CD14-positive monocyte (primary cell): ENCODE results near the gene NPAT. TPM values are rescaled to one million over a fixed set of nuclear protein-coding genes. Genes with fewer than 3 reads are reported as not detected.

Experiments used
- DNase-seq, 3 donors: peaks; one replicate each; pipeline ENCODE4 v3.0.0-alpha.2; 2011 to 2022
- H2AFZ ChIP-seq: 2 replicates; pipeline ENCODE4 v1.6.0; 2012; ENCODE audit warnings: mild to moderate bottlenecking, low read depth, low read length, inconsistent platforms; ENCODE audit not compliant: insufficient read depth, poor library complexity, severe bottlenecking
- H3K27ac ChIP-seq, 2 donors: 1 replicate in 1 of 2; 2 replicates in 1 of 2; pipeline ENCODE4 v1.5.1; 2012 to 2013; ENCODE audit warnings: low read length in 2 of 2, control low read depth in 1 of 2, inconsistent platforms in 1 of 2, low read depth in 1 of 2, mild to moderate bottlenecking in 1 of 2
- H3K27me3 ChIP-seq, 2 donors: one replicate each; pipeline versions ENCODE4 v1.6.0 to v1.6.1; 2011 to 2013; ENCODE audit warnings: low read length in 2 of 2; ENCODE audit not compliant: control insufficient read depth in 2 of 2, insufficient read depth in 2 of 2
- H3K36me3 ChIP-seq, 2 donors: replicated peaks in 1 of 2; 1 replicate in 1 of 2; 2 replicates in 1 of 2; pipeline versions ENCODE4 v1.5.1 to v1.6.1; 2012 to 2013; ENCODE audit warnings: low read length in 2 of 2, control low read depth in 1 of 2, inconsistent platforms in 1 of 2, mild to moderate bottlenecking in 1 of 2; ENCODE audit not compliant: insufficient read depth in 2 of 2, control insufficient read depth in 1 of 2
- H3K4me1 ChIP-seq, 2 donors: 1 replicate in 1 of 2; 2 replicates in 1 of 2; pipeline versions ENCODE4 v1.5.1 to v1.6.1; 2012 to 2013; ENCODE audit warnings: low read length in 2 of 2, control low read depth in 1 of 2, inconsistent platforms in 1 of 2, mild to moderate bottlenecking in 1 of 2, moderate library complexity in 1 of 2; ENCODE audit not compliant: insufficient read depth in 2 of 2, control insufficient read depth in 1 of 2
- H3K4me2 ChIP-seq: replicated peaks from 2 replicates; pipeline ENCODE3; 2012; ENCODE audit warnings: low read length, moderate library complexity, mild to moderate bottlenecking; ENCODE audit not compliant: poor library complexity, severe bottlenecking; ENCODE audit errors: extremely low read depth
- H3K4me3 ChIP-seq, 3 experiments: fragments of 200-600 bp in 1 of 3; sonication (generic) in 1 of 3; replicated peaks in 1 of 3; 1 replicate in 2 of 3; 2 replicates in 1 of 3; pipeline ENCODE4 v1.5.1; 2011 to 2013; ENCODE audit warnings: low read length in 3 of 3, mild to moderate bottlenecking in 3 of 3, control low read depth in 2 of 3, low read depth in 2 of 3, inconsistent platforms in 1 of 3, moderate library complexity in 1 of 3
- H3K79me2 ChIP-seq: 2 replicates; pipeline ENCODE4 v1.6.0; 2012; ENCODE audit warnings: mild to moderate bottlenecking, control low read depth, inconsistent platforms, low read length, moderate library complexity; ENCODE audit not compliant: insufficient read depth
- H3K9ac ChIP-seq: 2 replicates; pipeline ENCODE4 v1.6.0; 2017; ENCODE audit warnings: low read length, mild to moderate bottlenecking; ENCODE audit not compliant: insufficient read depth, poor library complexity, severe bottlenecking
- H3K9me3 ChIP-seq, 2 donors: replicated peaks in 1 of 2; 1 replicate in 1 of 2; 2 replicates in 1 of 2; pipeline versions ENCODE4 v1.5.1 to v1.6.1; 2012 to 2013; ENCODE audit warnings: low read length in 2 of 2, control low read depth in 1 of 2; ENCODE audit not compliant: control insufficient read depth in 1 of 2, insufficient read depth in 1 of 2
- H4K20me1 ChIP-seq: 2 replicates; pipeline ENCODE4 v1.6.0; 2012; ENCODE audit warnings: mild to moderate bottlenecking, low read length, control low read depth, moderate library complexity; ENCODE audit not compliant: insufficient read depth
- H3K27ac Mint-ChIP-seq, 7 donors: one replicate each; pipeline ENCODE4 v1.8.0; 2020; ENCODE audit warnings: mild to moderate bottlenecking in 7 of 7, mixed read lengths in 7 of 7, moderate library complexity in 6 of 7, inconsistent platforms in 2 of 7
- H3K27me3 Mint-ChIP-seq, 3 donors: one replicate each; pipeline ENCODE4 v1.8.0; 2021 to 2022; ENCODE audit warnings: low read depth in 3 of 3, mild to moderate bottlenecking in 3 of 3, mixed read lengths in 3 of 3, moderate library complexity in 3 of 3, inconsistent platforms in 1 of 3
- H3K36me3 Mint-ChIP-seq, 2 donors: one replicate each; pipeline ENCODE4 v1.8.0; 2020; ENCODE audit warnings: mixed read lengths in 2 of 2, inconsistent platforms in 1 of 2, mild to moderate bottlenecking in 1 of 2
- H3K4me1 Mint-ChIP-seq: one replicate; pipeline ENCODE4 v1.8.0; 2020; ENCODE audit warnings: mild to moderate bottlenecking, mixed read lengths
- H3K4me3 Mint-ChIP-seq, 2 donors: one replicate each; pipeline ENCODE4 v1.8.0; 2020; ENCODE audit warnings: mild to moderate bottlenecking in 2 of 2, mixed read lengths in 2 of 2, moderate library complexity in 1 of 2
- H3K9me3 Mint-ChIP-seq, 7 donors: one replicate each; pipeline ENCODE4 v1.8.0; 2020 to 2022; ENCODE audit warnings: mixed read lengths in 7 of 7, mild to moderate bottlenecking in 6 of 7, moderate library complexity in 6 of 7, inconsistent platforms in 2 of 7
- WGBS: methylation state at CpG from one replicate; pipeline ENCODE4 v1.1.5; 2013; ENCODE audit warnings: missing lambda C conversion rate; ENCODE audit not compliant: insufficient coverage; 5-methylcytosine and 5-hydroxymethylcytosine counted together
- intact Hi-C, 2 donors: fragments of 100-400 bp; cut with micrococcal nuclease; formaldehyde crosslinking; loops; one replicate each; pipeline versions ENCODE4 v1.15.0 to v1.15.1; 2023
- polyA plus RNA-seq, 3 donors: library from polyadenylated mRNA; depleted of rRNA in 1 of 3; unstranded in 2 of 3; stranded (reverse) in 1 of 3; fragments of 300-500 nt in 2 of 3; fragments of >200 nt in 1 of 3; fragmentation: Illumina TruSeq in 2 of 3; gene quantifications; 1 replicate in 2 of 3; 2 replicates in 1 of 3; pipeline ENCODE4 v1.2.3, GENCODE V29; 2012 to 2021
- TF ChIP-seq, protein P1 (sequence below): fragments of 200-600 bp; IDR thresholded peaks from one replicate; pipeline ENCODE4 v1.8.0; 2022; ENCODE audit warnings: antibody characterized with exemption, mild to moderate bottlenecking

NPAT gene
- polyA plus RNA-seq, 3 donors, result 3.7 to 5.0 (median 4.1) TPM

- WGBS, result 84% methylated on average over 8 of the region's 8 CpGs
- Mint-ChIP-seq H3K4me3 (no peak overlapping the region), H3K4me1 (peaks cover 10% of the 10 kb centered on the region), H3K27me3 (no peaks in the 10 kb centered on the region), H3K27ac (no peak overlapping the region), H3K9me3 (peaks cover 51 to 63% (median 55%) of the 10 kb centered on the region in 7 donors), H3K36me3 (peaks cover 68 to 84% of the 10 kb centered on the region in 2 donors)
- Histone ChIP-seq H3K4me3 (no peak overlapping the region), H3K27ac (no peak overlapping the region), H3K36me3 (peaks cover 32 to 79% of the 10 kb centered on the region in 2 donors), H3K27me3 (no peaks in the 10 kb centered on the region), H3K4me1 (peaks cover 0 to 3% of the 10 kb centered on the region in 2 donors), H3K4me2 (no peak overlapping the region), H3K9me3 (peaks cover 42 to 50% of the 10 kb centered on the region in 2 donors), H4K20me1 (no peaks in the 10 kb centered on the region), H3K9ac (no peak overlapping the region), H2AFZ (no peak overlapping the region), H3K79me2 (peaks cover 72% of the 10 kb centered on the region)
- TF ChIP-seq, protein P1, sequence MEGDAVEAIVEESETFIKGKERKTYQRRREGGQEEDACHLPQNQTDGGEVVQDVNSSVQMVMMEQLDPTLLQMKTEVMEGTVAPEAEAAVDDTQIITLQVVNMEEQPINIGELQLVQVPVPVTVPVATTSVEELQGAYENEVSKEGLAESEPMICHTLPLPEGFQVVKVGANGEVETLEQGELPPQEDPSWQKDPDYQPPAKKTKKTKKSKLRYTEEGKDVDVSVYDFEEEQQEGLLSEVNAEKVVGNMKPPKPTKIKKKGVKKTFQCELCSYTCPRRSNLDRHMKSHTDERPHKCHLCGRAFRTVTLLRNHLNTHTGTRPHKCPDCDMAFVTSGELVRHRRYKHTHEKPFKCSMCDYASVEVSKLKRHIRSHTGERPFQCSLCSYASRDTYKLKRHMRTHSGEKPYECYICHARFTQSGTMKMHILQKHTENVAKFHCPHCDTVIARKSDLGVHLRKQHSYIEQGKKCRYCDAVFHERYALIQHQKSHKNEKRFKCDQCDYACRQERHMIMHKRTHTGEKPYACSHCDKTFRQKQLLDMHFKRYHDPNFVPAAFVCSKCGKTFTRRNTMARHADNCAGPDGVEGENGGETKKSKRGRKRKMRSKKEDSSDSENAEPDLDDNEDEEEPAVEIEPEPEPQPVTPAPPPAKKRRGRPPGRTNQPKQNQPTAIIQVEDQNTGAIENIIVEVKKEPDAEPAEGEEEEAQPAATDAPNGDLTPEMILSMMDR, result no peak
- DNase-seq, result no peak
- intact Hi-C loops, result no loop called here
Measured at GRCh38 chr11:108206969-108207682, 15.3 kb downstream of the NPAT start.

DNA sequence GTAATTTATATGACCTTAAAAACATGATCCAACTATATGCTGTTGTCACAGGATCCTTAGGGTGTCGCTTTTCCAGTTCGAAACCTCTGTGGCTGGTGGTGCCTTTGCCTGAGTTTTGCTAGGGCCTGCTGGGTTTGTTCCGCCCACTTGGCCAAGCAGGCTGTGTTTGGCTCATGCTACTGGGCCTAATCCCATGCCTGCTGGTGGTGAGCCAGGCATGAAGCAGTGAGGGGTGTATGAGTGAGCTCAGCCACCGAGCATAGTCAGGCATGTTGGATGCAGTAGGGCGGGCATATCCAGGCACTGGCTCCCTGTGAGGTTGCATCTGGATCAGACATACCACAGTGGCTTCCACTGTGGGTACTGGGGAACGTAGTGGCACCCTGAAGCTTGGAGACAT is 16.3 kb downstream of the NPAT start:
- H2AFZ ChIP-seq, result no peak overlapping the region
- H4K20me1 ChIP-seq, result no peaks in the 10 kb centered on the region
- DNase-seq, result no peak
- Mint-ChIP-seq H3K4me3 (no peak overlapping the region), H3K4me1 (peaks cover 11% of the 10 kb centered on the region), H3K9me3 (peaks cover 44 to 57% (median 54%) of the 10 kb centered on the region in 7 donors), H3K27ac (peak overlapping the region in 1 of 7 donors; percentile 72), H3K36me3 (peaks cover 62 to 75% of the 10 kb centered on the region in 2 donors), H3K27me3 (no peaks in the 10 kb centered on the region)
- intact Hi-C loops, result no loop called here
- H3K79me2 ChIP-seq, result peaks cover 62% of the 10 kb centered on the region
- no peaks in the 10 kb centered on the region for H3K27me3 ChIP-seq
- H3K27ac ChIP-seq, result no peak overlapping the region
- H3K4me2 ChIP-seq, result no peak overlapping the region
- H3K9me3 ChIP-seq, result peaks cover 42 to 50% of the 10 kb centered on the region in 2 donors
- WGBS, result 100% methylated on average over 6 of the region's 6 CpGs
- H3K36me3 ChIP-seq, result peaks cover 29 to 69% of the 10 kb centered on the region in 2 donors
- no peak overlapping the region for H3K4me3 ChIP-seq
- no peak overlapping the region for H3K9ac ChIP-seq
- peaks cover 4 to 5% of the 10 kb centered on the region in 2 donors for H3K4me1 ChIP-seq
- TF ChIP-seq, protein P1, result no peak
